Lower lobe of right lung (tissue), 2 donors: Measurements from ENCODE around the gene PPP1R3C. TPM values are rescaled to one million over a fixed set of nuclear protein-coding genes. Genes with fewer than 3 reads are reported as not detected.
A peak's percentile ranks its signal among the peaks of the same experiment; 100 is the strongest.

Source experiments
- ATAC-seq, 2 donors: fragments of 200-7000 bp; cut with Tn5 transposase; one replicate each; pipeline ENCODE4 v1.9.1; 2020 to 2022; ENCODE audit warnings: mild to moderate bottlenecking in 2 of 2, moderate library complexity in 2 of 2
- DNase-seq: peaks from one replicate; pipeline ENCODE4 v3.0.0-alpha.2; 2020
- H3K27ac ChIP-seq: fragments of 200-600 bp; one replicate; pipeline ENCODE4 v1.8.0; 2022
- H3K27me3 ChIP-seq: fragments of 200-600 bp; one replicate; pipeline ENCODE4 v1.8.0; 2022; ENCODE audit warnings: low read depth
- H3K36me3 ChIP-seq: fragments of 200-600 bp; one replicate; pipeline ENCODE4 v1.8.0; 2022; ENCODE audit warnings: mild to moderate bottlenecking
- H3K4me1 ChIP-seq: fragments of 200-600 bp; one replicate; pipeline ENCODE4 v1.8.0; 2022
- H3K4me3 ChIP-seq: fragments of 200-600 bp; one replicate; pipeline ENCODE4 v1.8.0; 2022; ENCODE audit warnings: mild to moderate bottlenecking
- H3K9me3 ChIP-seq: fragments of 200-600 bp; one replicate; pipeline ENCODE4 v1.8.0; 2022
- intact Hi-C: fragments of 100-400 bp; cut with DNase I; formaldehyde crosslinking; loops from one replicate; pipeline ENCODE4 v1.11.0; 2022
- total RNA-seq: library from RNA; stranded (reverse); fragmentation: NEBNext Ultra II Directional; extraction: Animal tissue kit (Norgen Biotek cat#: 25700); gene quantifications from one replicate; pipeline ENCODE4 v1.2.1, GENCODE V29; 2021
- TF ChIP-seq, protein P1 (sequence below): fragments of 200-600 bp; IDR thresholded peaks from one replicate; pipeline ENCODE4 v1.8.0; 2022; ENCODE audit warnings: antibody characterized with exemption, mild to moderate bottlenecking
- donor health status: DM: no; HTN: yes; CAD: no; lungs with severe emphysema.

PPP1R3C gene
- total RNA-seq, 1 donor from 2014 or later = 10.8 TPM

DNA sequence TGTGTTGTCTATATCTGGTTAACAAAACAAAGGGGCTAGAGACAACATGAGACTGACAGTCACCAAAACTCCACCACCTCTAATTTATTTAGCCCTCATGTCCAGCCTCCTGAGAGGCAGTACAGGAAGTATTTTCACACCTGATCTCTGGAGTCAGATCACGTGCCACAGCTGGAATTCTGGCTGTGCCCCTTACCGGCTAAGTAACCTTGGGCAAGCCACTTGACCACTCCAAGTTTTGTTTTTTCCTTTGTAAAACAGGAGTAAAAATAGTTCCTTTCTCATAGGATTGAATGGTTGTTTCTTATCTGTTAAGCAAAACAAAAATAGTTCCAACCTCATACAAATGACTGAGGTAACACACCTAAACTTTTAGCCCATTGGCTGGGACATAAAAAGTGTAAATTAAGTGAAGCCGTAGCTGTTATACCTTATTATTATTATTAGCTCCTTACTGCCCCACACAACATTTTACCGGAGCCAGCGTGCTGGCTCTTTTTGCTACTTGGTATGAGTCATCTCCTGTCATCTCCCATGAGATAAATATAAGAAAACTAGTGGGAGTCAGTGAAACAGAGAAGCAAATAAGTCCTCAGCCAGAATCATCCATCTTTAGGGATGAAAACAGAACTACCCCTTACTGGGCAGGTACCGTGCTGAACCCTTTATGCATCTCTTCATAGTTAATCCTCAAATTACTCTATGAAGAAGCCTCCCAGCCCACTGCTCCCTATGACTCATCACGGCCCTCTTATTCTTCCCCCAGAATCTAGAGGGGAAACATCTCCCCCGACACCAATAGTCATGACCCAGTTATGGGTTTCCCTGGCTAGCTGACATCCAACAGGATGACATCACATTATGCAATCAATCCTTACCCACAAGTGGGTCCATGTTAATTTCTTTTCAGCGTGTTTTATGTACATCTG, 44.9 kb downstream of the PPP1R3C start:
- TF ChIP-seq, protein P1, sequence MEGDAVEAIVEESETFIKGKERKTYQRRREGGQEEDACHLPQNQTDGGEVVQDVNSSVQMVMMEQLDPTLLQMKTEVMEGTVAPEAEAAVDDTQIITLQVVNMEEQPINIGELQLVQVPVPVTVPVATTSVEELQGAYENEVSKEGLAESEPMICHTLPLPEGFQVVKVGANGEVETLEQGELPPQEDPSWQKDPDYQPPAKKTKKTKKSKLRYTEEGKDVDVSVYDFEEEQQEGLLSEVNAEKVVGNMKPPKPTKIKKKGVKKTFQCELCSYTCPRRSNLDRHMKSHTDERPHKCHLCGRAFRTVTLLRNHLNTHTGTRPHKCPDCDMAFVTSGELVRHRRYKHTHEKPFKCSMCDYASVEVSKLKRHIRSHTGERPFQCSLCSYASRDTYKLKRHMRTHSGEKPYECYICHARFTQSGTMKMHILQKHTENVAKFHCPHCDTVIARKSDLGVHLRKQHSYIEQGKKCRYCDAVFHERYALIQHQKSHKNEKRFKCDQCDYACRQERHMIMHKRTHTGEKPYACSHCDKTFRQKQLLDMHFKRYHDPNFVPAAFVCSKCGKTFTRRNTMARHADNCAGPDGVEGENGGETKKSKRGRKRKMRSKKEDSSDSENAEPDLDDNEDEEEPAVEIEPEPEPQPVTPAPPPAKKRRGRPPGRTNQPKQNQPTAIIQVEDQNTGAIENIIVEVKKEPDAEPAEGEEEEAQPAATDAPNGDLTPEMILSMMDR = no peak
- intact Hi-C loops = no loop called here
- Histone ChIP-seq H3K4me1 (peaks cover 25% of the 10 kb centered on the region), H3K4me3 (no peak overlapping the region), H3K27me3 (no peaks in the 10 kb centered on the region), H3K27ac (peak overlapping the region; percentile 21), H3K9me3 (no peaks in the 10 kb centered on the region), H3K36me3 (no peaks in the 10 kb centered on the region)
- ATAC-seq (no peak), DNase-seq (no peak)

DNA sequence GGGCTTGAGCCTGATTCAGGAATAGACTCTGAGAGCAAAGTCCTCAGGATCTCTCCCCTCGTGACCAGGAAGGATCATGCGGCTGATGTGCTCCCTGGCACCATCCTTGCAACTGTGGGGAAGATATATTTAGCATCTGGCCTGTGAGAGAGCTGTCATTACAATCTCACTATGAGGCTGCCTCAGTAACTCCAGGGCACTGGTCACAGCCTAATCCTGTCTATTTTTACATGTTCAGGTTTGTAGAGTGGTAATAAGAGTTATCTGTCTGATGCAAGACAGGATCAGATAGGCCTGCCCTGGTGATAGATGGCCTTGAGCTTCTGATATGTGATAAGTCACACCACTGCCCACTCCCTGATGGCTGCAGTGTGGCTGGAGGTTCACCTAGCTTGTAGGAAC, 50.7 kb downstream of the PPP1R3C start:
- DNase-seq = no peak
- H3K36me3 ChIP-seq = no peaks in the 10 kb centered on the region
- intact Hi-C loops = no loop called here
- ATAC-seq = no peak
- TF ChIP-seq, protein P1 = no peak
- H3K9me3 ChIP-seq = no peaks in the 10 kb centered on the region
- no peak overlapping the region for H3K4me3 ChIP-seq
- no peaks in the 10 kb centered on the region for H3K4me1 ChIP-seq
- no peak overlapping the region for H3K27ac ChIP-seq
- H3K27me3 ChIP-seq = no peaks in the 10 kb centered on the region

DNA sequence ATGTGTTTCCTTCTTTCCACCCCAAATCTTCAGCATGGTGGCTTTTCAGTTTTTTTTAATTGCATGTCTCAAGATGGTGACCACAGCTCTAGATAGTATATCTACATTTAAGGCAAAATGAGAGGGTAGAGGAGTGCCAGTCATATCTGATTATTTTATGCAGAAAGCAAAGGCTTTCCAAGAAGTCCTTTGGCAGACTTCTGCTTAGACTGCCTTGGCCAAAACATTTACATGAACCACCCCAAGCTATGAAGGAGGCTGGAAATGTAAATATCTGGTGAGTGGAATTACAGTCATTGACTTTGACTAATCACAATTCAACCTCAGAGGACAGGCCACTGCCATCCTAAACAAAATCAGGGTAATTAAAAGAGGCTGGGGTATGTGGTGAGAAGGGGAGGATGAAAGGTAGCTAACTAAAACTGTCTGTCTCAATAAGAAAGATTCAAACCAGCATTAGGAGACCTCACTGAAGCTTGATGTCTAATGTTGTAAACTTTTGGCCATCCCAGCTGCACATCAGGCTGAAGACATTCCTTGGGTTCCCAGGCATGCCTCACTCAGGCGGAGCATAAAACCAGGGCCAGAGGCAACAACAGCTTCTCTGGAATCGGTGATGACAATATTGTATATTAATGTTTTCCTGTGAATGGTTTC, 53.4 kb downstream of the PPP1R3C start:
- intact Hi-C loops = no loop called here
- TF ChIP-seq, protein P1 = no peak
- no peak overlapping the region for H3K4me3 ChIP-seq
- no peaks in the 10 kb centered on the region for H3K27me3 ChIP-seq
- H3K4me1 ChIP-seq = no peaks in the 10 kb centered on the region
- H3K27ac ChIP-seq = no peak overlapping the region
- no peaks in the 10 kb centered on the region for H3K9me3 ChIP-seq
- no peak for ATAC-seq
- DNase-seq = no peak
- H3K36me3 ChIP-seq = no peaks in the 10 kb centered on the region

Other genes starting within 250 kb of the PPP1R3C start
- gene HECTD2, start 222.7 kb downstream of the PPP1R3C start, total RNA-seq = 8.4 TPM
- 42.8 TPM for gene TNKS2, start 165.4 kb upstream of the PPP1R3C start, total RNA-seq